HG03064 (cell line): ENCODE data around the gene DUS1L.

Experiments
- ATAC-seq: cut with Tn5 transposase; IDR thresholded peaks from one replicate; pipeline ENCODE4 v1.9.1; 2021; ENCODE audit warnings: low read depth; ENCODE audit not compliant: unreplicated experiment

DUS1L gene

DNA sequence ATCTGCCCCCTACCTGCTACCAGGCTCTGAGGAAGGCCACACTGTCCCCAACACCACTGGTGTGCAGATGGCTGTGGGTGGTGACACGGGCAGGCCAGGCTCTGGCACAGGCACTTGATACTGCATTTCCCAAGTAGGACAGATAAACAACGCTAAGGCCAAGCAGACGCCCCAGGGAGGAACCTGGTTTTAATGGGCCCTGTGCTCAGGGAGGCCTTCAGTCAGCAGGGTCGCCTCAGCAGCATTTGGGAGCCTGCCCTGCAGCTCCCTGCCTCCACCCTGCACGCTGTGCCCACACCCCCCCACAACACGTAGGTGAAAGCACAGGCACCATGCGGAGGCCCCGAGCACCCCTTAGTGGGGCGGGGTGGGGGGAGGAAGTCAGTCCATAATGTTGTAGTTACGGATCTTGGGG lies 35.7 kb upstream of the DUS1L start:
- no peak for ATAC-seq

DNA sequence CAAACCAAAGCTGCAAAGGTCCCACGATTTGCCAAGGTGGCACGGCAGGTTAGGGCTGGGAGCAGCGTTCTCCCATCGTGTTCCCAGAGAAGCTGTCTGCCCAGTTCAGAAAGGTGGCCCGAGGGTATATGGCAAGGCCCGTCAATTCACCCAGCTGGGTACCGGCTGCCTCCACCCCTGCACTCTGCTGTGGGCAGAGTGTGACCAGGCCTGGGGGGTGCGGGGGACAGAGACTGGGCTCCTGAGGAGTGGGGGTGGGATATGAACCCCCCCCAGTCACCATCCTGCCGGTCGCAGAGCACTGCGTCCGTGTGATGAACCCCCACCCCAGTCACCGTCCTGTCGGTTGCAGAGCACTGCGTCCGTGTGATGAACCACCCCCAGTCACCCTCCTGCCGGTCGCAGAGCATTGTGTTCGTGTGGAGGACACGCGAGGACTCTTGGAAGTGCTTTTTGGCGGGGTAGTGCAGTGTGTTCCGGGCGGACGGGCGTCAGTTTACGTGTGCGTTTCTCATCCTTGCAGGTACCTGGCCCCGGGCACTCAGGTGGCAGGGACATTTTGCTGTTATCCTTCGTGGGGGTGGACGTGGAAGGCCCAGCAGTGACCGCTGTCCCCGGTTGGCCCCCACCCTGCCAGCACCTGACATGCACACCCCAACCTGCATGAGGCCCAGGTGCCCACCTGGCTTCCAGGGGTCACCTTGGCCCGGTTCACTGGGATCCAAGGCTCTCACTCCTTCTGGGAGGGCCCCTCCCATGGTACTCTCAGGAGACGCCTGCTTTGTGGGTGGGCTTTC lies 35.1 kb upstream of the DUS1L start:
- ATAC-seq, result no peak

DNA sequence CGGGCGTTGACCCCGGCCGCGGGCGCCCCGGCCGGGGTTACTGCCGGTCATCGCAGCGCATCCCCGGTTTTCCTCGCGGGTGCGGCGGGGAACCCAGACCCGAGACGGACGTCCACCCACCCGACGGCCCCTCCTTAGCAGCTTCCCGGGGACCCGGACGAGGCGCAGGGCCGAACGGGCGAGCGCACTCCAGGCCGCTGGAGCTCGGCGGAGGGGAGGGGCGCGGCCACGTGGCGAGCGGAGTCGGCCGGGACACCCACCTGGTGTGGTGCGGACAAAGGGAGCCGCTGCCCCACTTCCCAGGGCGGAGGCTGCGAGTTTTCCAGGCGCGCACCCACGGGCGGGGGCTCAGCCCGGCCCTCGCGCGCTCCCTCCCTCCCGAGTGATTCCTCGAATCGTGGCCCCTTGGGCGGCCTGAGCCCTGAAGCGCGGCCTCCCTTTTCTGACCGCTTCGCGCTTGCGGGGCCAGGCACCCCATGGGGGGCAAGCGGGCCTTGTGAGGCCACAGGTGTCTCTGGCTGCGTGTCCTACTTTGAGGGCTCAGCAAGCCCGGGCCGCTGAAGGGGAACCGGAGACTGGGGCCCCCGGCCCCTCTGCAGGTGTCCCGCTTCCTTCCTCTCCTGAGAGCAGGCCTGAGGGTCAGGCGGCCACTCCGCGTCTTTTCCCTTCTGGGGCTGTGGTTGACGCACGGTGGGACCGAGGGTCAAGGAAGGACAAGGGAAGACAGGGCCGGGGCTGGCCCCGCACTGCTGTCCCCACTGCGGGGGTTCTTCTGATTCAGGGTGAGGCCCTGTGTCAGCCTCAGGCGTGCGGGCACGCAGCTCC lies 33.5 kb upstream of the DUS1L start:
- ATAC-seq, result peak; percentile 3

DNA sequence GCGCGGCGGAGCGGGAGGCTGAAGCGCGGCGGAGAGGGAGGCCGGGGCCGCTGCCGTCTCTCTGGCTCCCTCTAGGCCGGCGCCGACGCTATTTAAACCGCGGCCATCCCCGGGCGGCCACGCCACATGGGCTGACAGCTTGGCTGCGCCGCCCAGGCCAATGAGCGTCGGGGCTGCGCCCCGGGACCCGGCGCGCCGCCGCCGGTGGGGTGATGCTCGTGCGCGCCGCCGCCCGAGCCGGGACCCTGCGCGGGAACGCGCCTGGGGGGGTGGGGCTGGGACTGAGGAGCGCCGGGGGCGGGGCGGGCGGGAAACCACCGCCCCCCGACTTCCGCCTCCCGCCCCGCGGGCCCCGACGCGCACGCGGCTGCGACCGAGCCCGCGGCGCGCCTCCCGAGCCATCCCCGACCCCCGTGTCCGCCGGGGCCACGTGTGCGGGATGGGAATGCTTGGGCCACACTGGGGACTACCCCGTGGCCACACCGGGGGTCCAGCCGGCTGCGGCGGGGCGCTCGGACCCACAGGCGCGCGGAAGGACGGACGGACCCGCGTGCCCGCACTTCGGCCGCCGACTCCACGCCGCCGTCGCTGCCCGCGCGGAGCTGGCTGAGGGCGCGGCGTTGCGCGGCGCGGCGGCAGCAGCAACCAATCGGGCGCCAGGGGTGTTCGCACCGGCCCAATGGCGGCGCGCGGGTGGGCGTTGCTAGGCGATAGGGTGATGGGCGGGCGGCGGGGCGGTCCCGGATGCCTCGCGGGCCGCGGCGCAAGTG lies 32.8 kb upstream of the DUS1L start, which contains the start of gene FASN:
Gene FASN, minus strand, starts transcription at position 68 of the 770 bp plus-strand sequence. CDS start 1,791 bp downstream, outside the sequence.
- ATAC-seq, result peak; percentile 62

DNA sequence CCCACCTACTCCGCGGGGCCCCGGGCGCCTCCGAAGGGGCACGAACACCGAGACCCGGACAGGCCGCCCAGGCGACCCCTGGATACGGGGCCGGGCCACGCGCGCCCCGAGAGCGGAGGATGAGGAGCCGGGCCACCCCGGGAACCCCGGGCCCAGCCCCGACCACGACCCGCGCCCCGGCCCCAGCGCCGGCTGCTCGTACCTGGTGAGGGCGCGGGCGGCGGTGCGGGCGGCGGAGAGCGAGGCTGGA lies 32.2 kb upstream of the DUS1L start:
- ATAC-seq, result no peak

DNA sequence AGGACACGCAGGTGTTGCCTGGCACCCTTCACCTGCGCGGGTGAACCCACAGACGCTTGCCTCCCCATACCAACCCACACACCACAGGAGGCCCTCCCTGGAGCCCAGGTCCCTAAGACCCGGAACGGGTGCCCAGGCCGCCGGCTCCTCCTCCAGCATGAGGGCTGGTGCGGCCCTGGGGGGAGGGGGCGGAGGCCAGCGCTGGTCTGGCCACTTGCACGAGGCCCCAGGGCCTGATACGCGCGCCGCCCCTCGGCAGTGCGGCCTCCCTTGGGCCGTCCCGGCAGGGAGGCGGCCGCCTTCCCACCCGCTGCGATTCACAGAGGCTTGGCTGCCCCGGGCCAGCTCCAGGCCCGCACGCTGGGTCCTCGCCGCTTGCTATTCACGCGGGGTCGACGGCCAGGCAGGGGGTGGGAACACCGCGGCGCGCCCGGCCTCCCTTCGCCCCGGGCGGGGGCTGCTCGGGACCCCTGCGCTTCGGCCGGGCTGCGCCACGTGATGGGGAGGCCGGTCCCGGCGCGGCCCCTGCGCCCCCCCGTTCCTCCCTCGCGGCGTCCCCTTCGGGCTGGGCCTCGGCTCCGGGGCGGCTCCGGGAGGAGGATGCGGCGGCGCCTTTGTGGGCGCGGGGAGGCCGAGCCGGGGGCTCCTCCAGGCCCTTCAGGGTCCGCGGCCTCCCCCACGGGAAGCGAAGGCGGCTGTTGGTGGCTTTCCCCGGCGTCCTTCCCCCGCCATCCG lies 31.7 kb upstream of the DUS1L start:
- peak; percentile 1 for ATAC-seq

DNA sequence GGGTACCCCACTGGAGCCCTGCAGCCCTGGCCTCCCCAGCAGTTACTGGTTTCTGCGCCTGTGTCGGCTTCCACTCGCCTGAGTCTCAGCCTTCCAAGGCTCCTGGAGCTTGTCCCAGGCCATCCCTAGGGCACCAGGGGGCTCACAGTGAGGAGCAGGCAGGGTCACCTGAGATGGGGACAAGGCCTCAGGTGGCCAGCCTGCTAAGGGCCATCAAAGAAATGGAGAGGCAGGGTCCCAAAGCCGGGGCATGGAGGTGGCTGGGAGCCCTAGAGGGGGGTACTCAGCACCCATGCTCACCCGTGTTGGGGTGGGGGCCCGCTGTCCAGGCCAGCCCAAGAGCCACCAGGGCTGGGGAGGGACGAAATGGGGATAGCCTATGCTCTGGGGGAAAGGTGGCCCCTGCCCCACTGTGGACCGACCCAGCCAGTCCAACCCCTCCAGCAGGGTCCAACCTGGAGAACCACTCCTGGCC lies 31.1 kb upstream of the DUS1L start:
- no peak for ATAC-seq

DNA sequence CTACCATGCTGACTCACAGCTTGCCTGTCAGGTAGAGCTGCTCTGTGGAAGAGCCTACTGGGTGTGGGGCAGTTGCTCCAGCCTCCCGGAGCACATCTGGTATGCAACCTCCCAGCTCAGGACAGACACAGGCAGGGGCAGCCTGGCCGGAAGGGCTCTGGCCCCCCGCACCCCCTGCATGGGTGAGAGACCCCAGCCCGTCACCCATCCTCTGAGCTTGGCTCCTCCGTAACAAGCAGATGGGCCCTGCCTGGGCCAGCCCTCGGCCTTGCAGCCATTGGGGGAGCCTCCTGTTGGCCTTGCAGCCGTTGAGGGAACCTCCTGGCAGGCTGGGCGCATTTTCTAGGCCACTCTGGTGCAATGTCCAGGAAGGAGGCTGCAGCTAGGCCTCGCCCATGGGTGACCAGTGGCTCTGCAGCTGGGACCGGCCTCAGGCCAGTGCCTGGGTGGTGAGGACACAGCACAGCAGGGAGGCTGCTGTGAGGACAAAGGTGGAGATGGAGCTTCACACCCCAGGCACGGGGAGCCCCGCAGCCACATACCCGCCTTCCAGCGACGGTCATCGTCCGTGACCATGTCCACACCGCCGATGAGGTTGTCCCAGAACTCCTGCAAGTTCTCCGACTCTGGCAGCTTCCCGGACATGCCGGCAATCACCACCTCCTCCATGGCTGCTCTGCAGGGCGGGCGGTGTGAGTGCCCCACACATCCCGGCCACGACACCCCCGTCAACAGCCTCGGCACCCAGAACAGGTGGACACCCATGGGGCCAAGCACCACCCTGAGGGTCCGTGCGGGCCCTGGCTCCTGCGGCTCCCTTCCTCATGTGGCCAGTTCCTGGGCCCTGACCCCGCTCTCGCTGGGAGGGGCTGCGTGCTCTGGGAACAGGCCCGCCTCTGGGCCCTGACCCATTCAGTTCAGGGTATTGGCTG lies 30.4 kb upstream of the DUS1L start:
- ATAC-seq, result no peak

DNA sequence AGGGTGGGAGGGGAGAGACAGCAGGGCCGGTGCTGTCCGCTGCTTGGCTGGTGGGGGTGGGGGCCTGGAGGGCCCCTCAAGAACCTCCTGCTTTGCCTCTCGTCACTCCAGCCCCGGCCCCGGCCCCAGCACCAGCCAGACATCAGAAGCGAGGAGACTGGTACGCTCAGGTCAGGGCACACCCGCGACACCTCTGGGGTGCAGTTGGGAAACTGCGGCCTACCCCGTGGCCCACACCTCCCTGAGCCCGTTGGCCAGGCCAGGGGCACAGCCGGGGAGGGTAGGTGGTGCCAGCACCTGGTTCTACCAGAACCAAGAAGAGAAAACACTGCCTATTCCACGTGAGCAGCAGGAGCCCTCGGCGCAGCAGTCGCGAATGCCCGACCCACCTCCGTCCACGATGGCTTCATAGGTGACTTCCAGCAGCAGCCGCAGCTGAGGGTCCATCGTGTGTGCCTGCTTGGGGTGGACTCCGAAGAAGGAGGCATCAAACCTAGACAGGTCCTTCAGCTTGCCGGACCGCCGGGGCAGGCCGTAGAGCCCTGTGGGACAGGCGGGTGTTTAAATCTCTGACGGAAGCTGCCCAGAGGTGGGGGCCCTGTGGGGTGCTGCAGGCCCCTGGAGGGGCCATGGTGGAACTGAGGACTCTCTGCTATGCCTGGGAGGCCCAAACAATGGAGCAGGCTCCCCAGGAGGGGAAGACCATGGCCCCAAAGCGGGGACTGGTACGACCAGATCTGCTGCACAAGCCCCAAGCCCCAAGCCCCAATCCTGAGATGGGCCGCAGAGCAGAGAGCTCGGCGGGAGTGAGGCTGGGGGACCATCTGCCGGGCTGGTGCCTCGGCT lies 29.6 kb upstream of the DUS1L start:
- ATAC-seq, result no peak

DNA sequence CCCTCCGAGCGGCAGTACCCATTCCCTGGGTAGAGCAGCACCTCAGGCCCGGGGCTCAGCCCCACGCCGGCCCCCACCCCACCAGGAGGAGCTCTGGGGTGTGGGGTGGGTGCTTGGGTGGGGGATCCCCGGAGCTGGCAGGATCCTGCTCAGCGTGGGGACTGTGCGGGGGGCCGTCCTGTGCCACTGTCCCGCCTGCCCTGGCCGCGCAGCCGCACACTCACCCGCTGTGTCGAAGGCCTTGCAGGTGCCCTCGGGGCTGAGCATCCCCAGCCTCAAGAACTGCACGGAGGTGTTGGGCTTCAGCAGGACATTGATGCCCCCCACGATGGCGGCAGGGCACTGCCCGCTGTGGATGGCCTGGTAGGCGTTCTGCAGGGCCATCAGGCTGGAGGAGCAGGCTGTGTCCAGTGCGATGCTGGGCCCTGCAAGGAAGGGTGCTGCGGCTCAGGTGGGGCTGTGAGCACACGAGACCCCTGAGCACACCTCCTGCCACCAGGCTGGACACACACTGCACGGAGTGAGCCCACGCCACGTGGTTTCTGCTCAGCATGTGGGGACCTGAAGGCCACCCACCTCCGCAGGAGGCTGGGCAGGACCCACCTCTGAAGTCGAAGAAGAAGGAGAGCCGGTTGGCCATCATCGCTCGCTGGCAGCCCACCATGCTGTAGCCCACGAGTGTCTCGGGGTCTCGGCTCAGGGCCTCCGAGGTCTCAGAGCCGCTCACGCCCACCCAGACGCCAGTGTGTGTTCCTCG lies 27.6 kb upstream of the DUS1L start:
- no peak for ATAC-seq

DNA sequence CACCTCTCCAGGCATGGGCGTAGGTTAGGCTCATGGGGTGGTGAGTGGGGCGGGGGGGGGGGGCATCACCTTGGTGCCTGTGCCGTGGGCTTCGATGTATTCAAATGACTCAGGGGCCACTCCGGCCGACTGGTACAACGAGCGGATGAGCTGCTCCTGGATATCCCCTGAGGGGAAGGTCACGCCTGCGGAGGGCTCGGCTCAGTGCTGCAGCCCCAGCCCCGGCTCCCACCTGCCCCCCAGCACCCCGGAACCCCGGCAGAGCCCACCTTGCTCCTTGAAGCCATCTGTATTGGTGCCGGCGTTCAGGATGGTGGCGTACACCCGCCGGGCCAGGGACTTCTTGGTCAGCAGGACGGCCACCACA lies 27.0 kb upstream of the DUS1L start:
- no peak for ATAC-seq

DNA sequence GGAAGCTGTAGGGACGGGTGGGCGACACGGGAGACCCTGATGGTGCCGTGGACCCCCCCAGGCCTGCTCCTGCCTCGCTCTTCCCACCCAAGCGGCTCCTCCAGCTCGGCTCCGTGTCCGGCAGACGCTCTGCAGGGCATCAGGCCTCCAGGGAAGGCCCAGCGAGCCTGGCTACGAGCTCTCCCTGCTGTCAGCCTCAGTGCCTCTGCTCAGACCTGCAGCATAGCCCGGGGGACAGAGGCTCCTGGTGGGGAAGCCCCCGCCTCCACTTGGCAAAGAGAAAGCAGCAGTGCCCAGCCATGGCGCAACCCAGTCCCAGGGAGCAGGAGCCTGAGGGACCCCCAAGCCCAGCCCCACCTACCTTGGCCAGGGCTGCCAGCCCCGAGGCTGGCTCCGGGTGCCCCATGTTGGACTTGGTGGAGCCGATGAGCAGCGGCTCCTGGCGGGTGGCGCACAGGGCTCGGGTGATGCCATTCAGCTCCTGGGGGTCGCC lies 26.5 kb upstream of the DUS1L start:
- ATAC-seq, result no peak

DNA sequence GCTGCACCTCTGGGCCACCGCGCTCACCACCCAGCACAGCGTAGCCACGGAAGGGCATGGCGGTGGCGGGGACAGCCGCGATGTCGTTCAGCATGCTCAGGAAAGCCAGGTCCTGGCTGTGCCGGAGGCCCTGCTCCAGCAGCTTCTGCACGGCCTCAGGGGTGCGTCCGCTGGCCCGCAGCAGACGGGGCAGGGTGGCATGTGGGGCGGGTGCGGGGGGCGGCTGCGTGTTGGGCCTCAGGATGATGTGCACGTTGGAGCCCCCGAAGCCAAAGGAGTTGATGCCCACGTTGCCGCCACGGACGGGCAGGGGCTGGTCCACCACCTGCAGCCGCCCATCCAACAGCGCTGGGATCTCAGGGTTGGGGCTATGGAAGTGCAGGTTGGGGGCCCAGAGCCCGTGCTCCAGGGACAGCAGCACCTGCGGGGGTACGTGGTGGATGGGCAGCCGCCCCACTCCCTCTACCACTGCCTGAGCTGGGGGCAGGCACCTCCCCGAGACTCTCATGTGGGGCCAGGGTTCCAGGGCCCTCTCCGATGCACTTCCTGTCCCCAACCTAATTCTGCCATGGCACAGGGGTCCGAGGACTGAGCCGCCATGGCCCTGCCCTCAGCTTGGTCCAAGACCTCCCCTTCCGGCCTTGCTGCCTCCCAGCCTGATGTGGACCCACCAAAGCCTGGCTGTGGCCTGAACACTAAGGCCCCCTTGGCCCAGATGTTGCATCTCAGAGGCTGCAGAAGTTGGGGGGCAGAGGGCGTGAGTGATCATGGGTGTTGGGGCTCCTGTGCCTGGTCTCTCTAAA lies 25.9 kb upstream of the DUS1L start:
- no peak for ATAC-seq

DNA sequence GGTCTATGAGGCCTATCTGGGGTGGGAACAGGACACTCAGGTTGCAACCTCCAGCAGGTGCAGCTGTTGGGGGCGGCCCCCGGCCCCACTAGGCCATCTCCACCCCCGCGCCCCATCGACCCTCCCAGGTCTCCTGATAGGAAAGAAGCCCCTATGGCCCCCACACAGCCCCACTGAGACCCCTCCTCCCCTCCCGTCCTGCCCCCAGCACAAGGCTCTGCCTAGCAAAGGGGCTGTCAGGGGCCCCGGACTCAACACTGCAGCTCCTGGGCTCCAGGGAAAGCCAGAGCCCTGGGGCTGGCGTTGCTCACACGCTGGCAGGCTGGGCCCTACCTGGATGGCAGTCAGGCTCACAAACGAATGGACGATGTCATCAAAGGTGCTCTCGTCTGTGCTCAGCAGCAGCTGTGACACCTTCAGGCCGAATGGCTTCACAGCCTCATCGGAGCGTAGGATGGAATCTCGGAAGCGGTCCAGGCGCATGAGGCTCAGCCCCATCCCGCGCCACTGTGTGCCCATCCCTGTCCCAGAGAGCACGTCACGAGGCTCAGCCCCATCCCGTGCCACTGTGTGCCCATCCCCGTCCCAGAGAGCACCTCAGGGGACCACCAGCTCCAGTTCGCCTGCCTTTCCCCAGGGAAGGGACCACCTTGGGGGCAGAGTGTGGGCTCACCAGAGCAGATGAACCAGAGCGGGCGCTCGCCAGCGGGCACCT lies 25.1 kb upstream of the DUS1L start:
- ATAC-seq, result no peak

DNA sequence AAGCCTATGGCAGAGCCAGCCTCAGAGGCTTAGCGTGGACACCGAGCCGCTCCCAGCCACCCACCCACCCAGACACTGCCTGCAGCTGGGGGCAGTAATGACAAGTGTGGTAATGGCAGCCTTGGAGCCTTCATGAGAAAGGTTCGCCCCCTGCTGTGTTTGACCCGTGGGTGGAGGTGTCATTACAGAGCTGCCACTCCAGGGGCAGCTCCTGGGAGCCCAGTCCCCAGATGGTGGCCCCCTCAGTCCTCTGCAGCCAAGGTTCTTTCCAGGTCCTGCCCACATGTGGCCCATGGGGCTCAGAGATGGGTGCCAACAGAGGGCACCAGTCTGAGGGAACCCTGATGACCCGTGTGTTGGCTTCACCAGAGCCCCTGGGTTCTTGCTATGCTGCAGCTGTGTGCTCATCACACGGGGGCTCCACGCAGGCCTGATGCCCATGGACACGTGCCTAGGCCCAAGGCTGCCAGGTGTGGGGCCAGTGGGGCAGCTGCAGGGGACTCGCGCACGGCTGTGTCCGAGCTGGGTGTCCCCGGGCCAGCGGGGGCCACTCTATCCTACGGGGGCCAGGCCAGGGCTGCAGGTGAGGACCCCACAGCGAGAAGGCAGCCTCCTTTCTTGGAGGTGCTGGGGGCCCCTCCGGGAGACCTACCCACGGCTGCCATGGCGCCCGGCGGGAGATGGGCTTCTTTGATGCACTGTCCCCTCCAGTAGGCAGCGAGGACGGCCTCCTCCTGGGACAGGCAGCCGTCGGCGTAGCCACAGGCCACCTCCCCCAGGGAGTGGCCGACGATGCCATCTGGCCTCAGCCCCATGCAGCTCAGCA lies 24.3 kb upstream of the DUS1L start:
- ATAC-seq, result no peak
